Ishikawa (cell line): ENCODE results near the gene SCYGR2.

Source experiments
- CEBPB ChIP-seq: IDR thresholded peaks from 2 replicates; pipeline ENCODE4 v1.6.1; 2012
- CREB1 ChIP-seq: IDR thresholded peaks from 2 replicates; pipeline ENCODE4 v1.6.1; 2012; ENCODE audit warnings: low read depth
- EGR1 ChIP-seq: IDR thresholded peaks from 2 replicates; pipeline ENCODE4 v1.6.1; 2012
- EP300 ChIP-seq: IDR thresholded peaks from 2 replicates; pipeline ENCODE4 v1.6.1; 2012; ENCODE audit warnings: borderline replicate concordance
- FOXM1 ChIP-seq: IDR thresholded peaks from 2 replicates; pipeline ENCODE4 v1.6.1; 2012; ENCODE audit warnings: low read depth, borderline replicate concordance
- NFIC ChIP-seq: IDR thresholded peaks from 2 replicates; pipeline ENCODE4 v1.6.1; 2012
- RAD21 ChIP-seq: IDR thresholded peaks from 2 replicates; pipeline ENCODE4 v1.6.1; 2012; ENCODE audit warnings: low read depth
- TAF1 ChIP-seq: IDR thresholded peaks from 2 replicates; pipeline ENCODE4 v1.6.1; 2012; ENCODE audit warnings: low read depth, mild to moderate bottlenecking
- TCF12 ChIP-seq: IDR thresholded peaks from 2 replicates; pipeline ENCODE4 v1.6.1; 2012; ENCODE audit warnings: low read depth
- TEAD4 ChIP-seq: IDR thresholded peaks from 2 replicates; pipeline ENCODE4 v1.6.1; 2012
- YY1 ChIP-seq: IDR thresholded peaks from 2 replicates; pipeline ENCODE4 v1.6.1; 2012; ENCODE audit warnings: low read depth
- ZBTB7A ChIP-seq: IDR thresholded peaks from 2 replicates; pipeline ENCODE4 v1.6.1; 2012; ENCODE audit warnings: low read depth
- TF ChIP-seq, protein P1 (sequence below): IDR thresholded peaks from 2 replicates; pipeline ENCODE4 v1.6.1; 2012
- TF ChIP-seq, protein P2 (sequence below): IDR thresholded peaks from 2 replicates; pipeline ENCODE4 v1.6.1; 2012; ENCODE audit warnings: low read depth, mild to moderate bottlenecking
- TF ChIP-seq, protein P3 (sequence below): IDR thresholded peaks from 2 replicates; pipeline ENCODE4 v1.6.1; 2012

The SCYGR2 gene

DNA sequence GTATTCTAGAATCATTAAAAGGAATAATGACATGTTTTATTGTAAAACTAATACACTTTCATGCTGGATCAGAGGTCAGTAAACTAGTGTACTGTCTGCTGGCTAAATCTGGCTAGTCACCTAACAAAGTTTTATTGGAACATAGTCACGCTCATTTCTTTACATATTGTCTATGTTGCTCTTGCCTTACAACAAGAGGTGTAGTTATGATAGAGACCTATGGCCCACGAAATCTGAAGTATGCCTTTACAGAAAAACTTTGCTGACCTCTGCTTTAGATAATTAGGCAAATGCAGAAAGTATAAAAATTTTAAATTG is 29.9 kb upstream of the SCYGR2 start:
- TF ChIP-seq TAF1 (no peak), ZBTB7A (no peak), CEBPB (no peak), TEAD4 (no peak), TCF12 (no peak), EP300 (no peak), FOXM1 (no peak), NFIC (no peak), RAD21 (no peak), EGR1 (no peak), YY1 (no peak), CREB1 (no peak)
- TF ChIP-seq, protein P1, sequence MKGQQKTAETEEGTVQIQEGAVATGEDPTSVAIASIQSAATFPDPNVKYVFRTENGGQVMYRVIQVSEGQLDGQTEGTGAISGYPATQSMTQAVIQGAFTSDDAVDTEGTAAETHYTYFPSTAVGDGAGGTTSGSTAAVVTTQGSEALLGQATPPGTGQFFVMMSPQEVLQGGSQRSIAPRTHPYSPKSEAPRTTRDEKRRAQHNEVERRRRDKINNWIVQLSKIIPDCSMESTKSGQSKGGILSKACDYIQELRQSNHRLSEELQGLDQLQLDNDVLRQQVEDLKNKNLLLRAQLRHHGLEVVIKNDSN: no peak
- TF ChIP-seq, protein P2, sequence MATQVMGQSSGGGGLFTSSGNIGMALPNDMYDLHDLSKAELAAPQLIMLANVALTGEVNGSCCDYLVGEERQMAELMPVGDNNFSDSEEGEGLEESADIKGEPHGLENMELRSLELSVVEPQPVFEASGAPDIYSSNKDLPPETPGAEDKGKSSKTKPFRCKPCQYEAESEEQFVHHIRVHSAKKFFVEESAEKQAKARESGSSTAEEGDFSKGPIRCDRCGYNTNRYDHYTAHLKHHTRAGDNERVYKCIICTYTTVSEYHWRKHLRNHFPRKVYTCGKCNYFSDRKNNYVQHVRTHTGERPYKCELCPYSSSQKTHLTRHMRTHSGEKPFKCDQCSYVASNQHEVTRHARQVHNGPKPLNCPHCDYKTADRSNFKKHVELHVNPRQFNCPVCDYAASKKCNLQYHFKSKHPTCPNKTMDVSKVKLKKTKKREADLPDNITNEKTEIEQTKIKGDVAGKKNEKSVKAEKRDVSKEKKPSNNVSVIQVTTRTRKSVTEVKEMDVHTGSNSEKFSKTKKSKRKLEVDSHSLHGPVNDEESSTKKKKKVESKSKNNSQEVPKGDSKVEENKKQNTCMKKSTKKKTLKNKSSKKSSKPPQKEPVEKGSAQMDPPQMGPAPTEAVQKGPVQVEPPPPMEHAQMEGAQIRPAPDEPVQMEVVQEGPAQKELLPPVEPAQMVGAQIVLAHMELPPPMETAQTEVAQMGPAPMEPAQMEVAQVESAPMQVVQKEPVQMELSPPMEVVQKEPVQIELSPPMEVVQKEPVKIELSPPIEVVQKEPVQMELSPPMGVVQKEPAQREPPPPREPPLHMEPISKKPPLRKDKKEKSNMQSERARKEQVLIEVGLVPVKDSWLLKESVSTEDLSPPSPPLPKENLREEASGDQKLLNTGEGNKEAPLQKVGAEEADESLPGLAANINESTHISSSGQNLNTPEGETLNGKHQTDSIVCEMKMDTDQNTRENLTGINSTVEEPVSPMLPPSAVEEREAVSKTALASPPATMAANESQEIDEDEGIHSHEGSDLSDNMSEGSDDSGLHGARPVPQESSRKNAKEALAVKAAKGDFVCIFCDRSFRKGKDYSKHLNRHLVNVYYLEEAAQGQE: no peak
- TF ChIP-seq, protein P3, sequence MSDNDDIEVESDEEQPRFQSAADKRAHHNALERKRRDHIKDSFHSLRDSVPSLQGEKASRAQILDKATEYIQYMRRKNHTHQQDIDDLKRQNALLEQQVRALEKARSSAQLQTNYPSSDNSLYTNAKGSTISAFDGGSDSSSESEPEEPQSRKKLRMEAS: no peak

DNA sequence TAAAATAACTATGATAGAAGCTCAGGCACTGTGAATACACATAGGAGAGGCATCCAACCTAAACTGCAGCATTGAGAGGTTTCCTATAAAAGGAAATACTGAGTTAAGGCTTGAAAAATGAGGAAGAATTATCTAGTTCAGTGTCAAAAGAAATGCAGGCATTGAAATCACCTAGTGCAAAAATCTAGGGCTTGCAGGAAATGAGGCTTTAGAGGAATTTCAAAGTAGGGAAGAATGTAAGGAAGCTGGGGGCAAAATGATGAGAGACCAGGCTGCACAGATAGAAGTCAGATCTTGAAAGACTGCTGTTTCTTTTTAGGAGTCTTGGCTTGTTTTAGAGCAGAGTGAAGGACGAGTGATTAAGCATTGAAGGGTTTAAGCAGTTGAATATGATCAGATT is 28.1 kb upstream of the SCYGR2 start:
- TF ChIP-seq, protein P1: no peak
- no peak for TF ChIP-seq ZBTB7A

DNA sequence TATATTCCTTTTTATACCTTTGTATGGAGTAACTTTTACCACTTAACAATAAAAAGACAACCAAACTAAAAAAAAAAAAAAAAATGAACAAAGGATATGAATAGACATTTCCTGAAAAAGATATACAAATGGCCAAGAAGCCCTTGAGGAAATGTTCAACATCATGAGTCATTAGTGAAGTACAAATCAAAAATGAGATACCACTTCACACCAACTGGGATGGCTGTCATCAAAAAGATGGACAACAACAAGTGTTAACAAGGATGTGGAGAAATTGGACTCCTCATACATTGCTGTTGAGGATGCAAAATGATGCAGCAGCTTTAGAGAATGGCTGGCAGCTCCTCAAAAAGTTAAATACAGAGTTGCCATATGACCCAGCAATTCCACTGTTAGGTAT is 22.6 kb upstream of the SCYGR2 start:
- TF ChIP-seq YY1: no peak
- TF ChIP-seq TEAD4: no peak
- TF ChIP-seq RAD21: no peak
- TF ChIP-seq, protein P1: no peak
- TF ChIP-seq CREB1: no peak
- TF ChIP-seq TAF1: no peak
- TF ChIP-seq NFIC: no peak
- no peak for TF ChIP-seq EGR1
- no peak for TF ChIP-seq CEBPB
- no peak for TF ChIP-seq FOXM1
- TF ChIP-seq, protein P2: no peak
- TF ChIP-seq ZBTB7A: no peak
- no peak for TF ChIP-seq EP300
- TF ChIP-seq, protein P3: no peak
- TF ChIP-seq TCF12: no peak

DNA sequence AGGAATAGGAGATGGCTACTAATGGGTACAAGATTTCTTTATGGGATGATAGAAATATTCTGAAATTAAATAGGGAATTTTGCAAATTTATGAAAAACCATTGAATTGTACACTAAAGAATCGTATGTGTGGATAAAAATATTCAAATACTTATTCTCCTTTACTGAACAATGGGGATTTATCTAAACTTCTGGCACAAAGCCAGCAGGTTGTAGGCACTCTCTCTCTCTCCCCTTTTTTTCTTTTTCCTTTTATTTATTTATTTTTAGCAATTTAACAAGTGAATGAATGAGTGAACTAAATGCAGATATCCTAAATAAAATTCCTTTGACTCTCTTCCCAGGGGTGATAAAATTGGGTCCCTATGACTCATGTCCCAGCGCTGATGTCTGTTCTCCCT is 21.9 kb upstream of the SCYGR2 start:
- TF ChIP-seq, protein P3: no peak
- TF ChIP-seq NFIC: peak; percentile 56; the same call in 1 of the 2 replicates

DNA sequence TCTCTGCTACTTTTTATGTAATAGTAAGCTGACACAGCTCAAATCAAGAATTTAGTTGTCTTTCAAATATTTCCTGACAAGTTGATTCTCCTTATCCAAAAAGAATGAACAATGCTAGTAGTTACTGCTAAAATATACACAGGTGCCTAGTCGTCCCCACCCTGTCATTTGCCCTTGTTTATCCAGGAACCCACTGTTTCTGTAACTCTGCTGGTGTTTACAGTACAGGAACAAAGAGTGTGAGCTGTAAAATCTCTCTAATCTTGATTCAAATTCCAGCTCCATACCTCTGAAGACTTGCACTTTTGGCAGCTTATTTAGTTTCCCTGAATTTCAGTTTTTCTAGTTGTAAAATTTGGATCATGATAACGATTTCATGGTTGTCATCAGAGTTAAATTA is 21.1 kb upstream of the SCYGR2 start:
- TF ChIP-seq TAF1 (no peak), CEBPB (no peak), NFIC (no peak), ZBTB7A (no peak), YY1 (no peak), EP300 (no peak), FOXM1 (no peak), RAD21 (no peak), EGR1 (no peak), TEAD4 (no peak)
- TF ChIP-seq, protein P2: no peak
- TF ChIP-seq, protein P1: no peak
